Measurements from ENCODE around the gene SEC24A.
"Not testable (repeated sequence)": the region's sequence is repeated elsewhere in the genome, so short reads cannot be mapped to it uniquely, and the experiment has no call there.

DNA sequence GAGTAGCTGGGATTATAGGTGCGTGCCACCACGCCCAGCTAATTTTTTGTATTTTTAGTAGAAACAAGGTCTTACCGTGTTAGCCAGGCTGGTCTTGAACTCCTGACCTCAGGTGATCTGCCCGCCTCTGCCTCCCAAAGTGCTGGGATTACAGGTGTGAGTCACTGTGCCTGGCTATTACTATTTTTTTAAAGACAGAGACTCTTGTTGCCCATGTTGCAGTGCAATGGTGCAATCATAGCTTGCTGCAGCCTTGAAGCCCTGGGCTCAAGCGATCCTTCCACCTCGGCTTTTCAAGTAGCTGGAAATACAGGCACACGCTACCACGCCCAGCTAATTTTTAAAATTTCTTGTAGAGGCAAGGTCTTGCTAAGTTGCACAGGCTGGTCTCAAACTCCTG, 41.6 kb downstream of the SEC24A start:
- TF ChIP-seq, protein P1, sequence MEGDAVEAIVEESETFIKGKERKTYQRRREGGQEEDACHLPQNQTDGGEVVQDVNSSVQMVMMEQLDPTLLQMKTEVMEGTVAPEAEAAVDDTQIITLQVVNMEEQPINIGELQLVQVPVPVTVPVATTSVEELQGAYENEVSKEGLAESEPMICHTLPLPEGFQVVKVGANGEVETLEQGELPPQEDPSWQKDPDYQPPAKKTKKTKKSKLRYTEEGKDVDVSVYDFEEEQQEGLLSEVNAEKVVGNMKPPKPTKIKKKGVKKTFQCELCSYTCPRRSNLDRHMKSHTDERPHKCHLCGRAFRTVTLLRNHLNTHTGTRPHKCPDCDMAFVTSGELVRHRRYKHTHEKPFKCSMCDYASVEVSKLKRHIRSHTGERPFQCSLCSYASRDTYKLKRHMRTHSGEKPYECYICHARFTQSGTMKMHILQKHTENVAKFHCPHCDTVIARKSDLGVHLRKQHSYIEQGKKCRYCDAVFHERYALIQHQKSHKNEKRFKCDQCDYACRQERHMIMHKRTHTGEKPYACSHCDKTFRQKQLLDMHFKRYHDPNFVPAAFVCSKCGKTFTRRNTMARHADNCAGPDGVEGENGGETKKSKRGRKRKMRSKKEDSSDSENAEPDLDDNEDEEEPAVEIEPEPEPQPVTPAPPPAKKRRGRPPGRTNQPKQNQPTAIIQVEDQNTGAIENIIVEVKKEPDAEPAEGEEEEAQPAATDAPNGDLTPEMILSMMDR (IDR thresholded peaks at IDR 0.05) = not testable (repeated sequence)
- TF ChIP-seq POLR2A, POLR2AphosphoS5 (IDR thresholded peaks at IDR 0.05): not testable (repeated sequence)

All from suprapubic skin (tissue), 4 donors.